ENCODE results near the gene C15orf39. TPM values are rescaled to one million over a fixed set of nuclear protein-coding genes. Genes with fewer than 3 reads are reported as not detected.

C15orf39 gene
- total and polyA plus RNA-seq, 9 of the 15 experiments (the other 6 are each of a cell fraction or from before 2014, with no cell fraction given) = 0.31 to 29.8 (median 4.4) TPM

DNA sequence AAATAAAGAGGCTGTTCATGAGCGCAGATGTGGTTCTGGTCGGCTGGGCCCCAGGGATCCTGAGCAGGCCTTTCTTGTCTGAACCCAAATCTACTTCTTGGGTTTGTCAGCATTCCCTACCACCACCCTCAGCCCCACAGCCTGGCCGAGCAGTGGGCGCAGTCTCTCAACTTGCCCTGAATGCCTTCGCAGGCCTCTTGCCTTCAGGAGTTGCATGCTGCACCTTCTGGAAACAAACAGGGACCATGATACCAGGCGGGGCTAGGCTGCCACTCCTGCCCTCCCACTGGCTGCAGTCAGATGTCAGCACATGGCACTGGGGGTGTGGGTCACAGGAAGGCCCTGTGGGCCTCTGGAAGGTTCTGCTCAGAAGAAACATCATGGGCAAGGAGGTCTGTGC, 13.2 kb upstream of the C15orf39 start:
- Histone ChIP-seq H2AFZ (ENCODE audit: low read depth, low read length) (no peak overlapping the region), H3K9me3 (replicated peaks; ENCODE audit: control insufficient read depth, insufficient read depth, low read depth, low read length) (no peaks in the 10 kb centered on the region; the same call in 1 of the 2 replicates), H3K9ac (ENCODE audit: insufficient read depth in 1 of 2, low read depth in 2 of 2, low read length in 2 of 2) (0 out of 4 replicates have a peak overlapping the region, but pooled peaks of 1 of the 2 experiments have one; percentile 42), H3K36me3 (ENCODE audit: control insufficient read depth, insufficient read depth, low read length) (no peaks in the 10 kb centered on the region), H3K4me2 (ENCODE audit: insufficient read depth, low read length) (no peak overlapping the region), H3K4me1 (replicated peaks in 1 of 2; ENCODE audit: control insufficient read depth in 2 of 2, insufficient read depth in 2 of 2, low read length in 2 of 2) (no peaks in the 10 kb centered on the region), H3K9me1 (ENCODE audit: control insufficient read depth, insufficient read depth, low read length) (no peaks in the 10 kb centered on the region), H4K20me1 (replicated peaks; ENCODE audit: control insufficient read depth, insufficient read depth, low read length) (no peaks in the 10 kb centered on the region), H3K79me2 (ENCODE audit: control insufficient read depth, insufficient read depth, low read length) (no peaks in the 10 kb centered on the region), H3K27me3 (ENCODE audit: control insufficient read depth in 2 of 2, insufficient read depth in 2 of 2, low read length in 2 of 2) (no peaks in the 10 kb centered on the region), H3K27ac (ENCODE audit: extremely low read depth, low read depth, low read length) (no peak overlapping the region), H3K4me3 (no peak overlapping the region)
- BruUV-seq (replicated peaks) = no TSS peak
- in situ Hi-C loops (cut with MboI) (no loop called here), intact Hi-C loops (cut with micrococcal nuclease) (no loop called here)
- FAIRE-seq (no peak), ATAC-seq (no peak), DNase-seq (ENCODE audit: extremely low read depth in 1 of 4, low spot score in 3 of 4) (no peak)
- CTCF ChIA-PET (ENCODE audit: low intra/inter-chr PET ratio) = no interaction called here
- POLR2A ChIA-PET = interaction anchor here (0.6 kb wide), 2 partner anchors 16 to 458 kb away, joined by 3 read pairs; no protein-coding TSS in a partner anchor
- TF ChIP-seq THAP12 (CRISPR knock-in tag; IDR thresholded peaks at IDR 0.05) = no peak
- TF ChIP-seq, protein P1, sequence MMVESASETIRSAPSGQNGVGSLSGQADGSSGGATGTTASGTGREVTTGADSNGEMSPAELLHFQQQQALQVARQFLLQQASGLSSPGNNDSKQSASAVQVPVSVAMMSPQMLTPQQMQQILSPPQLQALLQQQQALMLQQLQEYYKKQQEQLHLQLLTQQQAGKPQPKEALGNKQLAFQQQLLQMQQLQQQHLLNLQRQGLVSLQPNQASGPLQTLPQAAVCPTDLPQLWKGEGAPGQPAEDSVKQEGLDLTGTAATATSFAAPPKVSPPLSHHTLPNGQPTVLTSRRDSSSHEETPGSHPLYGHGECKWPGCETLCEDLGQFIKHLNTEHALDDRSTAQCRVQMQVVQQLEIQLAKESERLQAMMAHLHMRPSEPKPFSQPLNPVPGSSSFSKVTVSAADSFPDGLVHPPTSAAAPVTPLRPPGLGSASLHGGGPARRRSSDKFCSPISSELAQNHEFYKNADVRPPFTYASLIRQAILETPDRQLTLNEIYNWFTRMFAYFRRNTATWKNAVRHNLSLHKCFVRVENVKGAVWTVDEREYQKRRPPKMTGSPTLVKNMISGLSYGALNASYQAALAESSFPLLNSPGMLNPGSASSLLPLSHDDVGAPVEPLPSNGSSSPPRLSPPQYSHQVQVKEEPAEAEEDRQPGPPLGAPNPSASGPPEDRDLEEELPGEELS (CRISPR knock-in tag; IDR thresholded peaks at IDR 0.05; ENCODE audit: borderline replicate concordance) = no peak
- no peak for TF ChIP-seq HOMEZ (CRISPR knock-in tag; IDR thresholded peaks at IDR 0.05)
- no peak for TF ChIP-seq FOXJ2 (tag; IDR thresholded peaks at IDR 0.05)
- no peak for TF ChIP-seq ZNF3 (CRISPR knock-in tag; IDR thresholded peaks at IDR 0.05)
- TF ChIP-seq, protein P2, sequence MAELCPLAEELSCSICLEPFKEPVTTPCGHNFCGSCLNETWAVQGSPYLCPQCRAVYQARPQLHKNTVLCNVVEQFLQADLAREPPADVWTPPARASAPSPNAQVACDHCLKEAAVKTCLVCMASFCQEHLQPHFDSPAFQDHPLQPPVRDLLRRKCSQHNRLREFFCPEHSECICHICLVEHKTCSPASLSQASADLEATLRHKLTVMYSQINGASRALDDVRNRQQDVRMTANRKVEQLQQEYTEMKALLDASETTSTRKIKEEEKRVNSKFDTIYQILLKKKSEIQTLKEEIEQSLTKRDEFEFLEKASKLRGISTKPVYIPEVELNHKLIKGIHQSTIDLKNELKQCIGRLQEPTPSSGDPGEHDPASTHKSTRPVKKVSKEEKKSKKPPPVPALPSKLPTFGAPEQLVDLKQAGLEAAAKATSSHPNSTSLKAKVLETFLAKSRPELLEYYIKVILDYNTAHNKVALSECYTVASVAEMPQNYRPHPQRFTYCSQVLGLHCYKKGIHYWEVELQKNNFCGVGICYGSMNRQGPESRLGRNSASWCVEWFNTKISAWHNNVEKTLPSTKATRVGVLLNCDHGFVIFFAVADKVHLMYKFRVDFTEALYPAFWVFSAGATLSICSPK (IDR thresholded peaks at IDR 0.05; ENCODE audit: borderline replicate concordance) = no peak
- no peak for TF ChIP-seq ETS2 (tag; IDR thresholded peaks at IDR 0.05; ENCODE audit: borderline replicate concordance, poor library complexity, severe bottlenecking)
- no peak for TF ChIP-seq XRCC3 (IDR thresholded peaks at IDR 0.05)
- no peak for TF ChIP-seq ZNF24 (IDR thresholded peaks at IDR 0.05)
- TF ChIP-seq GTF2E2 (tag; IDR thresholded peaks at IDR 0.05) = no peak
- TF ChIP-seq HDAC2 (IDR thresholded peaks at IDR 0.05) = no peak
- WGBS (ENCODE audit: insufficient coverage, low coverage, missing lambda C conversion rate) = 44% methylated on average over 4 of the region's 6 CpGs
